Measurements from ENCODE around the gene CORO6.

CORO6 gene

GRCh38 chr17:29576214-29577000 is 46.3 kb downstream of the CORO6 start:
- TF ChIP-seq CEBPB (IDR thresholded peaks at IDR 0.05) (no peak), REST (IDR thresholded peaks at IDR 0.05; ENCODE audit: low read depth) (no peak), RAD21 (IDR thresholded peaks at IDR 0.05; ENCODE audit: low read depth) (no peak), NFIC (IDR thresholded peaks at IDR 0.05) (no peak), TEAD4 (IDR thresholded peaks at IDR 0.05) (no peak), MAX (IDR thresholded peaks at IDR 0.05) (no peak), USF1 (IDR thresholded peaks at IDR 0.05) (no peak), TAF1 (IDR thresholded peaks at IDR 0.05; ENCODE audit: low read depth) (no peak), EGR1 (IDR thresholded peaks at IDR 0.05) (no peak), YY1 (IDR thresholded peaks at IDR 0.05; ENCODE audit: low read depth) (no peak), CREB1 (IDR thresholded peaks at IDR 0.05; ENCODE audit: low read depth) (no peak), FOXM1 (IDR thresholded peaks at IDR 0.05; ENCODE audit: borderline replicate concordance, low read depth) (no peak), TCF12 (IDR thresholded peaks at IDR 0.05; ENCODE audit: low read depth) (no peak), ZBTB7A (IDR thresholded peaks at IDR 0.05; ENCODE audit: low read depth) (no peak), EP300 (IDR thresholded peaks at IDR 0.05; ENCODE audit: borderline replicate concordance) (no peak)

GRCh38 chr17:29575511-29576213 is 47.0 kb downstream of the CORO6 start:
- TF ChIP-seq MAX (IDR thresholded peaks at IDR 0.05), result no peak
- TF ChIP-seq FOXM1 (IDR thresholded peaks at IDR 0.05; ENCODE audit: borderline replicate concordance, low read depth), result no peak
- no peak for TF ChIP-seq ZBTB7A (IDR thresholded peaks at IDR 0.05; ENCODE audit: low read depth)

- TF ChIP-seq EP300 (IDR thresholded peaks at IDR 0.05; ENCODE audit: borderline replicate concordance) (no peak), TCF12 (IDR thresholded peaks at IDR 0.05; ENCODE audit: low read depth) (no peak), TEAD4 (IDR thresholded peaks at IDR 0.05) (no peak), FOXM1 (IDR thresholded peaks at IDR 0.05; ENCODE audit: borderline replicate concordance, low read depth) (no peak), CEBPB (IDR thresholded peaks at IDR 0.05) (no peak), MAX (IDR thresholded peaks at IDR 0.05) (no peak), RAD21 (IDR thresholded peaks at IDR 0.05; ENCODE audit: low read depth) (no peak)
Measured at GRCh38 chr17:29574732-29575510, 47.8 kb downstream of the CORO6 start.

GRCh38 chr17:29573871-29574731 is 48.6 kb downstream of the CORO6 start:
- TF ChIP-seq YY1 (IDR thresholded peaks at IDR 0.05; ENCODE audit: low read depth) (no peak), FOXM1 (IDR thresholded peaks at IDR 0.05; ENCODE audit: borderline replicate concordance, low read depth) (no peak), CREB1 (IDR thresholded peaks at IDR 0.05; ENCODE audit: low read depth) (no peak), TEAD4 (IDR thresholded peaks at IDR 0.05) (no peak), REST (IDR thresholded peaks at IDR 0.05; ENCODE audit: low read depth) (no peak), USF1 (IDR thresholded peaks at IDR 0.05) (no peak), EP300 (IDR thresholded peaks at IDR 0.05; ENCODE audit: borderline replicate concordance) (no peak), ZBTB7A (IDR thresholded peaks at IDR 0.05; ENCODE audit: low read depth) (no peak), EGR1 (IDR thresholded peaks at IDR 0.05) (no peak), CEBPB (IDR thresholded peaks at IDR 0.05) (no peak), TAF1 (IDR thresholded peaks at IDR 0.05; ENCODE audit: low read depth) (no peak), RAD21 (IDR thresholded peaks at IDR 0.05; ENCODE audit: low read depth) (no peak), NFIC (IDR thresholded peaks at IDR 0.05) (no peak), MAX (IDR thresholded peaks at IDR 0.05) (no peak), TCF12 (IDR thresholded peaks at IDR 0.05; ENCODE audit: low read depth) (no peak)

All from Ishikawa (cell line).